HG03354 (cell line): ENCODE results near the gene LDHD.

ENCODE experiments used
- ATAC-seq: cut with Tn5 transposase; IDR thresholded peaks from one replicate; pipeline ENCODE4 v1.9.1; 2021; ENCODE audit warnings: mild to moderate bottlenecking; ENCODE audit not compliant: unreplicated experiment, poor library complexity, severe bottlenecking

The LDHD gene

DNA sequence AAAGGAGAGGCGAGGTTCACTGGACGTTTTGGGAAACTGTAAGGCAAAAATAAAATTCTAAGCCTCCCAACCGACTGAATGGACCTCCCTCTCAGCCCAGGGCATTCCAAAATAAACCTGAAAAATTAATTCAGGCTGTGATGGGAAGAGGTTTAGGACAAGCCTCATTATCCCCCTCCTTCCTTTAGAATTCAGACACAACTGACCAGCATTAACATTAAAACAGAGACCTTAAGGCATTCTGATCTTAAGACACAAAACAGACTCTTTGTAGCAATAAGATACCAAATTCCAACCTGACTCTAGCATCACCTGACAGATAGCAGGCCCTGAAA, 298 bp upstream of the LDHD start:
- no peak for ATAC-seq

DNA sequence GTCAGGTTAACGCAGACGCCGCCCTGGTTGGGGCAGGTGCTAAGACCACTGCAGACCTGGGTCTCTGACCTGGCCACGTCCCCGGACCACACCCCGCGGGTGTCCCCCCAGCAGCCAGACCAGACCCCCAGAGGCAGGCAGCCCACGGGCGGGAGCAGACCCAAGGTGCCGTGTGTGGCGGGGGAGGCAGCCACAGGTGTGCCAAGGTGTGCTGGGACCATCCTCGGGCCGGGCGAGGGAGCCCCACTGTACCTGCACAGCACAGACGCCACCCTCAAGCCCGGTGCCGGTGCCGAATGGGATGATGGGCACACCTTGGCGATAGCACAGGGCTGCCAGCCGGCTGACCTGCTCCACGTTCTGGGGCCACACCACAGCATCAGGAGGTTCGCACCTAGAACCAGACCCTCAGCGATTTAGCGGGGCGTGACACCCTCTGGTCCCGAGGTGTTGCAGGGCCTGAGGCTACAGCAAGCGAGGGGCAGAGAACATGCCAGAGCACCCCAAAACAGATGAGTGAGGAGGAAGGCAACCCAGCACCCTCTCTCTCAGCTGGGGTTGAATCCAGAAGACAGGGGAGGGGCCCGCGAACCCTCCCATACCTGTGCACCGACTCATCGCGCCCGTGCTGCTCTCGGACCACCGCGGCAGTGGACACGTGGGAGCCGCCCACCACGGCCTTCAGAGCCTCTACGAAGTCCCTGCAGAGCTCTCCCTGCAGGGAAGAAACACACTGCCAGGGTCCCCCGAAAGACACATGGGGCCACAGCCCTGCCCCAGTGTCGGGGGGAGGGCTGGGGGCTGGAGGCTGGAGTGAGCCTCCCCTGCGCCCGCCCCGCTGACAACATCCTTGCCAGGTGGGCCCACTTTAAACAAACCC, 1.4 kb downstream of the LDHD start:
- ATAC-seq = no peak

DNA sequence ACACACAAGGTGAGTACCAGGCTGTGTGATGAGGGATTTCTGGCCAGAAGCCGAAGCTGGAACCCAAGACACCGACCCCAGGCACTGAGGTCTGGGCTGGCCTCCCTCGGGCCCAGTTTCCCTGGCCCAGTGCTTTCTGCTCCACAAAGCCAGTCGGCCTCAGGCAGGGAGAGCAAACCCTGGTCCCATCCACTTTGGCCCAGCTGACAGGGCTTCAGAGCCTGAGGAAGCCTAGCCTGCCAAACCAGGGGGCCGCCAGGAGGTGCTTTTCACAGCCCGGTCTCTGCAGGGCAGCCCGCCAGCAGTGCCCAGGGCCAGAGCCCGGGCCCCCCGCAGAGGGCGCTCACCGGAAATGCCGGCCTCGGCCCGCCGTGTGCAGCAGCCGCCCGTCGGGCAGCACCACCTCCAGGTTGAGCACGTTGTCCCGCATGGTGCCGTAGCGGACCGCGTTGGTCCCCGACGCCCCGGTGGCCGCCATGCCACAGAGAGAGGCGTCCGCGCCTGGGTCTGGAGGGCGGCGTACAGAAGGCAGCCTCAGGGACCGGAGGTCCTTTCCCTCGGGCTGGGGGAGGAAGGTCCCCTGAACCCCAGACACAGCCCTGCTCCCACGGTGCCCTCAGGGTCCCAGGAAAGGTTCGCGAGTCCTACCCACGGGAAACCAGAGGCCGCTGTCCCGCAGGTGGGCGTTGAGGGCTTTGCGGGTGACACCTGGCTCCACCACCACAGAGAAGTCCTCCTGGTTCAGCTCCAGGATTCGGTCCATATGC, 2.2 kb downstream of the LDHD start:
- ATAC-seq = no peak

DNA sequence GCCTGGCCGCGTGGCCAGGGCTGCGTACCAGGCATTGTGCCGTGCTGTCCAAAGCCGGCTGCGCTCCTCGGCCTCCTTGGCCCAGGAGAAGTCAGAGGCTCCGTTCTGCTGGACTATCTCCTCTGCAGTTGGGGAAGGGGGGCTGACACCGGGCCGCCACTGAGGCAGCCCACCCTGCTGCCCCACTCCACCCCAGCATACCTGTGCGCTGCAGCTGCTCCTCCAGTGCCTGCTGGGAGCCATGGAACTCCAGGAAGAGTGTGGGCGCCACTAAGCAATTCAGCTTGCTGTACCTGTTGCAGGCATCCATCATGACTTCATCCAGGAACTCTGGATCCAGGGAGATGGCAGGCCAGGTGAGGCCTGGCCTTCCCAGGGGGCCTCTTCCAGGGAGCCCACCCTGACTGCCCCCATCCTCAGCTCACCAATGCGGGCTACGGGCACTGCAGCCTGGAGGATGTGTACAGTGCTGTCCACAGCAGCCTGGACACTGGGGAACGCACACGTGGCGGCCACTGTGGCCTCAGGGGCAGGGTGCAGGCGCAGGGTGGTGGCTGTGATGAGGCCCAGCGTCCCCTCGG, 2.9 kb downstream of the LDHD start:
- no peak for ATAC-seq

DNA sequence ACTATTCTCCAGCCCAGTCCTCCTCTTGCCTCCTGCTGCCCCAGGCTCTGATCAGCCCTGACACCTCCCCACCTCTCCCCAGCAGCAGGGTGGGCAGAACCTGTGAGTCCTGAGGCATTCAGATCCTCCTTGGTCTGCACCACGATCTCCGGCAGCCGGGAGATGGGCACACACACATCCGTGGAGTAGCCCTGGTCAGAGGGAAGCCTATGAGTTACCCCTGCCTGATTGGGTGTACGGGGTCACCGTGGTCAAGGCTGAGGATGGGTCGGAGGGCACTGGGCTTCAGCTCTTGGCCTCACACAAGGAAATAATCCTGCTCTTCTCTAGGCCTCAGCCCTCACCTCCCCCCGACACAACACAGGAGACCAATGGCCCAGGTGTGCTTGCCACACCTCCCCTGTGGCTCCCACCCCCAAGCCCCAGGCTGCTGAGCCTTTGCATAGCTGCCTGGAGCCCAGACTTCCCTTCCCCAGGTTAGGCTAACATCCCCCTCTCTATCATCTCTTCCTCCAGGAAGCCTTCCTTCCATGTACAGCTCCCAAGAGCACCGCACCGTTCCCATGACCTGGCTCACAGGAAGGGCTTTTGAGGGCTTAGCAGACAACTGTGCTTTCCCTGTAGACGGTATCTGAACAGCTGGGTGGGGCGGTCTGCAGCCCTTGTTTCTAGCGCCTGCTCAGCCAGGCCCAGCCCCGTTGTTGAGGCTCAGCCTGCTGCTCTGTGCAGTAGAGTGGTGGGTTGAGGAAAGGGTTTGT, 3.7 kb downstream of the LDHD start:
- no peak for ATAC-seq

DNA sequence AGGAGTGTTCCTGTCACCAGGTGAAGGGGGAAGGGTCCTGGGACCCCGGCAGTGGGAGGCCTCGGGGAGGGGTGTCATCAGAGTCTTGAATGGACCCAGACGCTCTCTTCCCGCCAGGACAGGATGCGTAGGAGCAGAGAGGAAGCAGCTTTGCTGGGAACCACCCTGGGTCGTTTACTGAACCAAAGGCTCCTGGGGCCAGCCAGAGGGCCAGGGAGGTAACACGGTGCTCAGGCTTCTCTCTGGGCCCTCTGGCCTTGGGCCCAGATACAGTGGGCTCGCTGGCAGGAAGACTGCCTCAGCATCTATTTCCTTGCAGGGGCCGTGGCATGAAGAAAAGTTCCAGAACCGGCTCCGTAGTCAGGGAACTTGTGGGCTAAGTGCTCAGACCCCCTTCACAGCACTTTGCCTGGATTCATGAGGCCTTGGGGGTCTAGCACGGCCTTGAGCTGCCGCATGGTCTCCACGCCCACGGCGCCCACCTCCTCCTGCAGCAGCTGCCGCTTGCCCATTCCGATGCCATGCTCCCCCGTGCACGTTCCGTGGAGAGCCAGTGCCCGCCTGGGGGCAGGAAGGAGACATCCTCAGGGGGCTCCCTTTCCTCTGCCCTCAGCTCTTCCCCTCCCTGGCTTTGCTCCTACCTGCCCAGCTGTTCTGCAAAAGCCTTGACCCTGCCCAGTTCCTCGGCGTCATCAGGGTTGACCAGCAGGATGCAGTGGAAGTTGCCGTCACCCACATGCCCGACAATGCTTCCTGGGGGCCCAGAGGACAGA, 4.4 kb downstream of the LDHD start:
- ATAC-seq = no peak

DNA sequence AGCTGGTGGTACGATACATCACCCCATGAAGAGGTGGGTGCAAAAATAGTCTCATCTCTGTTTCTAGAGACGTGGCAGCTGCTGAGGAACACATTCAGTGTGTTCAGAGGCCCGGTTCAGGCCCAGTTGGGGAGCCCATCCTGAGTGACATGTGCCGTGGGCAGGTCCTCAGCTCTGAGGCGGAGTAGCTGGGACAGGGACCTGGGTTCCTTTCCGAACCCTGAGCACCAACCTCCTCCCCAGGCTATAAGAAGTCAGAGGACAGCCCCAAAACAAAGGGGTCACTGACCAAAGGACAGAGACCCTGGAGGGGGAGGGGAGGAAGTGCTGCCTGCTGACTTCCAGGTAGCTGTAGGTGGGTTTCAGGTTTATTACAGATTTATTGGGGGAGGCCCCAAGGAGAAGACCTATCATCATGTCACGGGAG, 5.1 kb downstream of the LDHD start:
- no peak for ATAC-seq

DNA sequence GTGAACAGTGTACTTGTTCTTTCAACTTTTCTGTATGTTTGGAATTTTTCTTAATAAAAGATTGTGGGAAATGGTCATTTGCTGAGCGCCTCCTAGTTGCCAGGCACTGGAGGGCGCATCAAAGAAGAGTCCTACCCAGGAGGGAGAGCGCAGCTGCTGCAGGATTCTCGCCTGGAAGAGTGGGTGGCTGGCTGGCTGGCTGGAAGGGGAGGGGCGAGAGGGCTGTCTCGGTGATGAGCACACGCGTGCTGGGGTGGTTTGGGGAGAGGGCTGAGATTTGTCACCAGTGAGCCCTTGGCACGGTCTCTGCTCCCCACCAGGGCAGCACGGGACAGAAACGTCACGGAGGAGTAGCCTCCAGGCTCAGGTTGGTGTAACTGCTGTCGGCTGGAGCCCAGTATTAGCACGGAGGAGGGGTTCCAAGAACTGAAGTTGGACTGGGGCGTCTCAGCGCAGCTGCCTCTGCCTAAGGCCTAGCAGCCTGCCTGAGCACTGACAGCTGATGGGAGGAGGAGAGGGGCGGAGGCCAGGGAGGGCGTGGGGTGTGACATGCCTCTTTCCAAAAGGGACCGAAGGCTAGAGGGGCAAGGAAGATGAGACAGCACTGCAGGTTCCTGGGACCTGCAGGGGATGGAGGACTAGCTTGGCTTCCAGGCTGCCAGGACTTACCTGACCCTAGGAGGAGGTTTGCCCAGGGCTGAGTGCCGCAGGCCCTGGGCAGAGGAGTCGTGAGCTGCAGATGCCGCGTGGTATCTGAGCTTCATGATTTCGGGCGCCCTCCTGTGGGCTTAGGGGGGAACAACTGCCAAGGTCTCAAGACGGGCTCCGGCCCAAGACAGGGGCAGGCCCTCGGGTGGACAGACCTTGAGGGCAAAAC, 5.7 kb downstream of the LDHD start:
- peak; percentile 73 for ATAC-seq

DNA sequence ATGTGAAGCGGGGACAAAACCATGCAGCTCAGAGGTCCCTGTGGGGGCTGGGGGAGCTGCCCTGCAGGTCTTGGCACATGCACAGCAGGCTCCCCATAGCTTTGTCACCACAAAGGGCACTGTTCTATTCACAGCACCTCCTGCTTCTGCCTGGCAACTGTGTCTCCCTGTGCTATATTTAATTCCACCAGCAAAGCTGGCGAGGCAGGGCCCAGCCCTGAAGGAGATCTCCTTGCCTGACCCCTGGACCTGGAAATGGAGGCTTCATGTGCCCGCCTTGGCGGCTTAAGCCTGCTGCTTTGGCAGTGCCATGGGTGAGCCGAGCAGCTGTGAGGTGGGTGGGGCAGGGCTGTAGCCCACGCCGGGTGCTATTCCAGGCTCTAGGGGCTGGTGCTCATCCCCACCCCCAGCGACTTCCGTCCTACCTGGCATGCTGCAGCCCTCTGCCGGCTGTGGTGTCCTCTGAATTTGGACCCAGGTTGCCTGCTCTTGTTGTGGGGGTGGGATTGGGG, 6.8 kb downstream of the LDHD start:
- no peak for ATAC-seq

DNA sequence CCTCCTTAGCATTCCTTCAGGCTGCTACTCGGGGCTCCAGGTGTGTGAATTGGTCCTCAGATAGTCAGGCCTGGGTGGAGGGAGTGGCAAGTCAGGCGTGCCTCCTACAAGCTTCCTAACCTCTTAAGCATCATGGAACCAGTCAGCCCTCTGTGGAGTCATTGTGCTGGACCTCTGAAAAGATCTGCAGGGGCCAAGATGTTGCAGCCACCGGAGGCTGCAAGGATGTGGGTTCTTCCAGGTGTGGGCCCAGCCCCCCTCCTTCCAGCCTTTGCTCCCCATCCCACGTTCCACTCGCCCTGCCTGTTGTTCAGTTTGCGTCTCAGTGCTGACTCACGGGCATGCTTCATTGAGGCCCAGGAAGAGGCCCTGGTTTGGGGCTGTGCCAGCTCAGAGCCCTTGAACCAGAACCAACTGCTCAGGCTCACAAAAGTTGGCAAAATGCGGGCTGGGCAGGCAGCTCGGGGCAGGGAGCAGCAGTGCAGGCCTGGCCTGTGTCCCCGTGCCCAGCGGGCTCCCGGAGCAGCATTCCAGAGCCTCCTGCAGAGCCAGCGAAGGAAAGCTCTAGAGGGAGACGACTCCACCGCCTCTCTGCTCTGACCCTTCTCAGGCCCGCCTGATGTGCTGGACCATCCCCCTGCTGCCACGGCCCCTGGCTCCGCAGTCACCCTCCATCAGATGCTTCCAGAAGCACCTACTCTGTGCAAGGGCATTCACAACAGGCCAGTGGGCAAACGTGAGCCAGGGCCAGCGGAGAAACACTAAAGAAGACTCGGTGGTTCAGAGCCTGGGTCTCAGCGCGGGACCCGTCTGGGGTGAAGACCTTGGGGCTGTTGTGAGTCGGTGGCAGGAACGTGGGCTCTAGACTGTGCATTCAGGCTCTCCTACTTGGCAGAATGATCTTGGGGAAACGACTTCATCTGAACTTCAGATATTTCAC, 7.5 kb downstream of the LDHD start:
- ATAC-seq = no peak

DNA sequence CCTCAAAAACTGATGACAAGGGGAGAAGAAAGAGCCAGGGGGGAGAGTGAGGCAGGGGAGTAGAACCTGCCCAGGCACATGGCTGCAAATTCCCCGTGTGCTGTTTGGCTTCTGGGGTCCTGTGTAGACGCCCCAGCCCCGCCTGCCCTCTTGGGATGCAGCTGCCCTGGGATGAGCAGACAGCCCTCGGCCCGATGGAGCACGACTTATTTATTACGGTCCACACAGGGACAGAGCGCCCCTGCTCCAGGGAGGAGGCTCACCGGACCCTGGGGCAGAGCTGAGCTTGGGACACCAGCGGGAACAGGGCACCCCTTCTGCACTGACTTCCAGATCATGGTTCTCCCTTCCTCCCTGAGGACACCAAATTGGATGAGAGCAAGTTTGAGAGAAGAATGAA, 9.1 kb downstream of the LDHD start:
- no peak for ATAC-seq

DNA sequence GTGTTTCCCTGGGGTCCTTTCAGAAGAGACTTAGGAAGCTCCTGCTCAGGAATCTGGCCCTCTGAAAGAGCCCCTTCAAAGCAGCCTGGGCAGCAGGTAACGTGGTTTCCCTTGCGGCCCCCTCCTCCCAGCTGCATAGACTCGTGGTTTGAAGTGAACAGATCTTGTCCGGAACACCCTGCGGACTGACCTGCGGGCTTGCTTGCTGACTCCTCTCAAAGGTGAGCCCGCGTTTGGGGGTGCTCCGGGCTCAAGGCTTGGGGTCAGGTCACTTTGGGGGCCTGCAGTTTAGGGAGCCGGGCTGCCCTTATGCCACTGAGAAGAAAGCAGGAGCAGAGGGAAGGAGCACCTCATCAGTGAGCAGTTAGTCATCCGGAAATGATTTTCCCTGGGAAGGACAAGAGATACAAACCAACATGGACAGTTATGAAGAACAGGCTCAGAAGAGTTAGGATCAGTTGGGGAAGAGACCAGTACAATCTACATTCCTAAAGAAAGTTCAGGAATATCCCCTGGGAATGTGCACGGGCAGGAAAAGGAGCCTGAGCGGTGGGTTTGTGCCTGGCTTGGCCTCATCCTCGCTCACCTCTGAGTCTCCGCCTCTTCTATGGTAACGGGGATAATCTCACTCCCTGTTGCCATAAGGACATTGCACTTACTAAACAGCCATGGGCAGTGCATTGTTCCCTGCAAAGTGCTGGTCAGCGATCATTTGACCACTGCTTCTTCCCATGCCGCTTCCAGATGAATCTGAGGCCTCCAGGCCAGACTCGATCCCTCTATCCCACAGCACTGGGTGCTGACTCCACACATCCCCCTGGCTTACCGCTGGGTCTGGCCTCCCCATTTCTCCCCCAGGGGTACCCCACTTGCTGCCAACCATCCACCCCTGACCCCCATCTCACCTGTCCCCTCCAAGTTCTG, 10.0 kb downstream of the LDHD start:
- ATAC-seq = no peak

DNA sequence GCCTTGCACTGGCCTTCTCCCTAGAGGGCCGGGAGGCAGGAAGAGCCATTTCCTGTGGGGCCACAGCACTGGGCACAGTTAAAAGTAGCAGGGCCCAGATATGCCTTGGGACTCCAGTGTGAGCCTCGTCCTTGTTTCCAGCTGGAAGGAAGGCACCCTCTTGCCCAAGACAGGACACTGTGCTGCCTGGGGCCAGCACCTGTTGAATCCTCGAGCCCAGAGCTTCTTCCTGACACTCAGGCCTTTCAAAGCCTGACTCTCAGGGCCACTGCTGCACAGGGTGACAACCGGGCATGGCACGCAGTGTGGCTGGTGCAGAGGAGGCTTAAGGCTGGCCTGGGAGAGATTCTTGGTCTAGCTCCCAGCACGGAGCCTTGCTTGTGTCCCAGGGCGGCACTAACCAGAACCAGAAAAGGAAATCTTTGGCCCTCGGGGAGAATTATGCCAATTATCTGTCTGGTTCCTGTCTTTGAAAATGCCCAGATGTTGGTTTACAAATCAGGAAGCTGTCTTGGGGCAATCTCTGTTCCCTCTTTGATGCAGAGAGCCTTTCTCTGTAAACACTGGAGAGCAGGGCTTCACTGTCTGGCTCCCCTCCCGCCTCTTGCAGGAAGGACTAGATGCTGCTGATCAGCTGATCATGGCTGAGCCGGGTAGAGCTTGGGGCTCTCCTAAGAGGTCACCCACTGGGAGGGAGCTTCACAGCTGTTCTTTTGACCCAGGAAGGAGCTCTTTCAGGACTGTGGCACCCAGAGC, 11.1 kb downstream of the LDHD start:
- ATAC-seq = no peak

DNA sequence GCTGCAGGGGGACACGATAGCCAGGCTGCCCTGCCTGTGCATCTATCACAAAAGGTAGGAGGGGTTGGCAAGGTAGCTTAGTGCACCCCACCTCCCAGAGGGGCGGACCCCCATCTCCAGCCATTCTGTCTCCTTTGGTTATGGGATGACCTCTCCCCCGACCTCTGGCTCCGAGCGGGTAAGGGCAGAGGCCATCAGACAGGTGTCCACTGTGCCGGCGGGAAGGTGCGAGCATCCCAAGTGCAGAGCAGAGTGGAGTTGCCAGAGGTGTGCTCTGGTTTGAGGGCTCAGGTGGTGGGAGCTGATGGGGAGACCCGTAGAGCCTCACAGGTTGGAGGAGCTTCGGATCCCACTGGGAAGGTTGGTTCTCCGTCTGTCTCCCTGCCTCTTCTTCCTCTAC, 11.7 kb downstream of the LDHD start:
- ATAC-seq = no peak

DNA sequence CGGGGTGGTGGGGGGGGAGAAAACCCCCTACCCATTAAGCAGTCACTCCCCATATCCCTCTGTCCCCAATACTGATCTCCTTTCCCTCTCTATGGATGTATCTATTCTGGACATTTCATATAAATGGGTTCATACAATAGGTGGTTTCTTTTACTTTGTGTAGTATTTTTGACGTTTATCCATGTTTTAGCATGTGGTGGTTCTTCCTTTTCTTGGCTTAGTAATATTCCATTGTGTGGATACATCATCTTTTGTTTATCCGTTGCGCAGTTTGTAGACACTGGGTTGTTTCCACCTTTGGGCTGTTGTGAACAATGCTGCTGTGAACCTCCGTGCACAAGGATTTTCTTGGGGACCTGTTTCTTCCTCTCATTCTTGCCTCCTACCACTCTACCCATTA, 12.6 kb downstream of the LDHD start:
- ATAC-seq = no peak

DNA sequence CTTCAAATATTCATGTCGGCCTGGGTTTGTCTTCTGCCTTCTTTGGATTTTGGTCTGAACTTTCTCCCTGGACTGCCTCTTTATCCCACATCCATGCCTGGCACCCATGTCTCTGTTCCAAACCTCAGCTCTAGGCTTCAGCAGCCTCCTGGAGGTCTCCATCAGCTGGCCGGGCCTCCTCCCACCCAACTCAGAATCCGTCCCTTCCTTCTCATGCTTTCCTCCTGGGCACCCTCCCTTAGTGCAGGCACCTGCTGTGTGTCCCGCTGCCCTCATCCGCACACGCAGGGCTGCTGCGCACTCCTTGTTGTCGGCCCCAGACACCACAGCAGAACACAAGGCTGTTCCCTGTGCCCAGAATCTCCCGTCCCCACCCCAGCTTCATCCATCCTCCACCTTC, 14.0 kb downstream of the LDHD start:
- ATAC-seq = no peak
